Measurements from ENCODE around the gene FYB2. TPM values are rescaled to one million over a fixed set of nuclear protein-coding genes. Genes with fewer than 3 reads are reported as not detected.

Gene FYB2
- total and polyA plus RNA-seq, 2 experiments from 2014 or later, result 15.5 to 18.6 TPM

- H3K9me2 ChIP-seq (replicated peaks; ENCODE audit: insufficient read depth), result no peaks in the 10 kb centered on the region
- DNase-seq (ENCODE audit: low spot score), result no peak
- no peaks in the 10 kb centered on the region for H3K4me1 ChIP-seq (ENCODE audit: insufficient read depth)
- 40% methylated on average over 9 of the region's 9 CpGs for WGBS (ENCODE audit: low lambda C conversion rate, missing lambda C conversion rate)
- H3K79me2 ChIP-seq, result no peaks in the 10 kb centered on the region
- no peak overlapping the region for H3K4me2 ChIP-seq
- H2AFZ ChIP-seq, result no peak overlapping the region
- H3K9me3 ChIP-seq (ENCODE audit: low read depth), result no peaks in the 10 kb centered on the region
- no peaks in the 10 kb centered on the region for H4K20me1 ChIP-seq (ENCODE audit: insufficient read depth, poor library complexity, severe bottlenecking)
- TF ChIP-seq, protein P1, sequence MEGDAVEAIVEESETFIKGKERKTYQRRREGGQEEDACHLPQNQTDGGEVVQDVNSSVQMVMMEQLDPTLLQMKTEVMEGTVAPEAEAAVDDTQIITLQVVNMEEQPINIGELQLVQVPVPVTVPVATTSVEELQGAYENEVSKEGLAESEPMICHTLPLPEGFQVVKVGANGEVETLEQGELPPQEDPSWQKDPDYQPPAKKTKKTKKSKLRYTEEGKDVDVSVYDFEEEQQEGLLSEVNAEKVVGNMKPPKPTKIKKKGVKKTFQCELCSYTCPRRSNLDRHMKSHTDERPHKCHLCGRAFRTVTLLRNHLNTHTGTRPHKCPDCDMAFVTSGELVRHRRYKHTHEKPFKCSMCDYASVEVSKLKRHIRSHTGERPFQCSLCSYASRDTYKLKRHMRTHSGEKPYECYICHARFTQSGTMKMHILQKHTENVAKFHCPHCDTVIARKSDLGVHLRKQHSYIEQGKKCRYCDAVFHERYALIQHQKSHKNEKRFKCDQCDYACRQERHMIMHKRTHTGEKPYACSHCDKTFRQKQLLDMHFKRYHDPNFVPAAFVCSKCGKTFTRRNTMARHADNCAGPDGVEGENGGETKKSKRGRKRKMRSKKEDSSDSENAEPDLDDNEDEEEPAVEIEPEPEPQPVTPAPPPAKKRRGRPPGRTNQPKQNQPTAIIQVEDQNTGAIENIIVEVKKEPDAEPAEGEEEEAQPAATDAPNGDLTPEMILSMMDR (IDR thresholded peaks at IDR 0.05; ENCODE audit: poor library complexity), result no peak
- no peaks in the 10 kb centered on the region for H3K27me3 ChIP-seq
- H3K36me3 ChIP-seq (replicated peaks; ENCODE audit: insufficient read depth, low read depth), result no peaks in the 10 kb centered on the region
- no peak overlapping the region for H3K4me3 ChIP-seq
- H3K27ac ChIP-seq, result no peak overlapping the region
Measured at GRCh38 chr1:56837244-56837939, 18.2 kb upstream of the FYB2 start.

- TF ChIP-seq EZH2 (IDR thresholded peaks at IDR 0.05; ENCODE audit: borderline replicate concordance) (no peak), EZH2phosphoT487 (IDR thresholded peaks at IDR 0.05; ENCODE audit: low read depth, severe bottlenecking, unreplicated experiment) (no peak)
- TF ChIP-seq, protein P1 (IDR thresholded peaks at IDR 0.05; ENCODE audit: poor library complexity), result no peak
- Histone ChIP-seq H3K4me3 (no peak overlapping the region), H3K79me2 (no peaks in the 10 kb centered on the region), H2AFZ (no peak overlapping the region), H3K9me2 (replicated peaks; ENCODE audit: insufficient read depth) (no peaks in the 10 kb centered on the region), H3K27me3 (no peaks in the 10 kb centered on the region), H3K9me3 (ENCODE audit: low read depth) (no peaks in the 10 kb centered on the region), H3K4me2 (no peak overlapping the region), H3K36me3 (replicated peaks; ENCODE audit: insufficient read depth, low read depth) (no peaks in the 10 kb centered on the region), H4K20me1 (ENCODE audit: insufficient read depth, poor library complexity, severe bottlenecking) (no peaks in the 10 kb centered on the region), H3K27ac (no peak overlapping the region), H3K4me1 (ENCODE audit: insufficient read depth) (no peaks in the 10 kb centered on the region)
- DNase-seq (ENCODE audit: low spot score), result no peak
- WGBS (ENCODE audit: low lambda C conversion rate, missing lambda C conversion rate), result 79% methylated on average over 4 of the region's 4 CpGs
Measured at GRCh38 chr1:56836359-56836758, 17.2 kb upstream of the FYB2 start.

DNA sequence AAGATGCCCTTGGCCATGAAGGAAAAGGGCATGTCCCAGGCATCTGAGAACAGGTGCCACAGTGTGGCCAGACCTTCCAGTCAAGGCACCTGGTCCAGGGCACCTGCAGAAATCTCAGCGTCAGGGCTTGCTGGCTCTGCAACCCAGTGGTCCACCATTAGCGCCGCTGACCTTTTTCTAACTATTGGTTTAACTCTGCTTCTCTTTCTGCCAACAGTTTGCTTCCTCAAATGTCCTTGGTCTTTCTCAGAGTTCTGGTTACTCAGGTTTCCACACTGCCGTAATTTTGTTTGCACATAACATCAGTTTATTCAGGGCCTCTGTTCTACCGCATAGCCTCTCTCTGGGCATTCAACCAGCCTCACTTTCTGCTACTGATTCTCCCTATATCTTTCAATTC is 16.5 kb upstream of the FYB2 start:
- Histone ChIP-seq H3K9me3 (ENCODE audit: low read depth) (no peaks in the 10 kb centered on the region), H3K4me3 (no peak overlapping the region), H3K4me1 (ENCODE audit: insufficient read depth) (no peaks in the 10 kb centered on the region), H3K27me3 (no peaks in the 10 kb centered on the region), H3K27ac (no peak overlapping the region), H3K36me3 (replicated peaks; ENCODE audit: insufficient read depth, low read depth) (no peaks in the 10 kb centered on the region), H4K20me1 (ENCODE audit: insufficient read depth, poor library complexity, severe bottlenecking) (no peaks in the 10 kb centered on the region), H3K4me2 (no peak overlapping the region), H3K9me2 (replicated peaks; ENCODE audit: insufficient read depth) (no peaks in the 10 kb centered on the region), H2AFZ (no peak overlapping the region), H3K79me2 (no peaks in the 10 kb centered on the region)
- DNase-seq (ENCODE audit: low spot score), result no peak
- TF ChIP-seq, protein P1 (IDR thresholded peaks at IDR 0.05; ENCODE audit: poor library complexity), result no peak
- TF ChIP-seq EZH2phosphoT487 (IDR thresholded peaks at IDR 0.05; ENCODE audit: low read depth, severe bottlenecking, unreplicated experiment), result no peak
- no peak for TF ChIP-seq EZH2 (IDR thresholded peaks at IDR 0.05; ENCODE audit: borderline replicate concordance)
- WGBS (ENCODE audit: low lambda C conversion rate, missing lambda C conversion rate), result 88% methylated on average over 5 of the region's 5 CpGs
